ENCODE measurements around the gene PIK3CD.

Gene PIK3CD

GRCh38 chr1:9731561-9731960 lies 80.0 kb downstream of the PIK3CD start:
- no peak for DNase-seq (ENCODE audit: low read depth)
- no peak for TF ChIP-seq CTCF (IDR thresholded peaks at IDR 0.05; ENCODE audit: low read depth, low read length, missing control alignments)
- no peak overlapping the region for H3K4me3 ChIP-seq (ENCODE audit: low read depth, low read length)

- TF ChIP-seq CTCF (IDR thresholded peaks at IDR 0.05; ENCODE audit: low read depth, low read length, missing control alignments): no peak
- no peak for DNase-seq (ENCODE audit: low read depth)
- H3K4me3 ChIP-seq (ENCODE audit: low read depth, low read length): no peak overlapping the region
These were observed 80.8 kb downstream of the PIK3CD start for GRCh38 chr1:9732123-9732971.

- DNase-seq (ENCODE audit: low read depth): no peak
- no peak for TF ChIP-seq CTCF (IDR thresholded peaks at IDR 0.05; ENCODE audit: low read depth, low read length, missing control alignments)
- no peak overlapping the region for H3K4me3 ChIP-seq (ENCODE audit: low read depth, low read length)
These were observed 81.7 kb downstream of the PIK3CD start for GRCh38 chr1:9733160-9733789.

GRCh38 chr1:9735800-9736199 lies 84.3 kb downstream of the PIK3CD start:
- DNase-seq (ENCODE audit: low read depth): no peak
- no peak overlapping the region for H3K4me3 ChIP-seq (ENCODE audit: low read depth, low read length)
- TF ChIP-seq CTCF (IDR thresholded peaks at IDR 0.05; ENCODE audit: low read depth, low read length, missing control alignments): no peak

GRCh38 chr1:9736241-9736640 lies 84.7 kb downstream of the PIK3CD start:
- DNase-seq (ENCODE audit: low read depth): no peak
- no peak for TF ChIP-seq CTCF (IDR thresholded peaks at IDR 0.05; ENCODE audit: low read depth, low read length, missing control alignments)
- H3K4me3 ChIP-seq (ENCODE audit: low read depth, low read length): no peak overlapping the region

- no peak overlapping the region for H3K4me3 ChIP-seq (ENCODE audit: low read depth, low read length)
- DNase-seq (ENCODE audit: low read depth): no peak
- no peak for TF ChIP-seq CTCF (IDR thresholded peaks at IDR 0.05; ENCODE audit: low read depth, low read length, missing control alignments)
These were observed 85.5 kb downstream of the PIK3CD start for GRCh38 chr1:9737057-9737456.
